Ovary (tissue), 9 donors: ENCODE measurements around the gene FTCD. TPM values are rescaled to one million over a fixed set of nuclear protein-coding genes. Genes with fewer than 3 reads are reported as not detected.

ENCODE experiments used
- DNase-seq, 5 donors: peaks; one replicate each; pipeline ENCODE4 v3.0.0-alpha.2; 2019 to 2020
- H3K27ac ChIP-seq, 2 donors: fragments of 200-600 bp; one replicate each; pipeline versions ENCODE4 v1.5.1 to v1.8.0; 2019 to 2022
- H3K27me3 ChIP-seq: fragments of 200-600 bp; one replicate; pipeline ENCODE4 v1.8.0; 2022
- H3K36me3 ChIP-seq: fragments of 200-600 bp; sonication (generic); one replicate; pipeline ENCODE4 v1.5.1; 2019
- H3K4me1 ChIP-seq: one replicate; pipeline ENCODE4 v1.8.1; 2013; ENCODE audit warnings: mild to moderate bottlenecking, moderate library complexity; ENCODE audit not compliant: insufficient read depth
- H3K4me3 ChIP-seq: fragments of 200-600 bp; sonication (generic); one replicate; pipeline ENCODE4 v1.5.1; 2017
- H3K9me3 ChIP-seq, 2 donors: fragments of 200-600 bp in 1 of 2; sonication (generic) in 1 of 2; one replicate each; pipeline versions ENCODE4 v1.5.1 to v1.8.1; 2013 to 2019; ENCODE audit warnings: mild to moderate bottlenecking in 1 of 2, moderate library complexity in 1 of 2
- CTCF ChIP-seq, 3 donors: fragments of 450-650 bp in 2 of 3; fragments of 200-600 bp in 1 of 3; IDR thresholded peaks; one replicate each; pipeline versions ENCODE4 v1.5.1 to v1.8.0; 2016 to 2022; ENCODE audit warnings: antibody characterized with exemption in 3 of 3, mild to moderate bottlenecking in 1 of 3
- EP300 ChIP-seq: sonication (generic); formaldehyde crosslinking; IDR thresholded peaks from one replicate; pipeline ENCODE4 v1.6.1; 2017; ENCODE audit warnings: antibody characterized with exemption
- POLR2A ChIP-seq: fragments of 450-650 bp; IDR thresholded peaks from one replicate; pipeline ENCODE4 v1.6.1; 2017; ENCODE audit warnings: antibody characterized with exemption, mild to moderate bottlenecking, moderate library complexity
- WGBS, 3 donors: extraction: QIAGEN DNeasy Blood & Tissue Kit in 1 of 3; methylation state at CpG; one replicate each; pipeline versions ENCODE4 v1.1.5 to v1.1.7; 2013 to 2017; 5-methylcytosine and 5-hydroxymethylcytosine counted together
- intact Hi-C, 4 donors: fragments of 100-400 bp; cut with DNase I; formaldehyde crosslinking; loops; one replicate each; pipeline versions ENCODE4 v1.11.0 to v1.15.1; 2022 to 2023
- polyA plus RNA-seq, 2 donors: library from polyadenylated mRNA; stranded (reverse); fragments of 200-250 nt in 1 of 2; fragments of 350-450 nt in 1 of 2; fragmentation: Illumina TruSeq in 1 of 2; extraction: RNeasy Lipid Tissue Mini Kit (QIAGEN cat#74804) in 1 of 2; gene quantifications; one replicate each; pipeline ENCODE4 v1.2.3, GENCODE V29; 2013 to 2014
- total RNA-seq, 7 donors: library from RNA; depleted of rRNA in 2 of 7; stranded (reverse); fragments of >200 nt in 2 of 7; fragmentation: NEBNext Ultra II Directional in 3 of 7; extraction: Animal tissue kit (Norgen Biotek cat#: 25700) in 3 of 7; gene quantifications; one replicate each; pipeline versions ENCODE4 v1.1.0 to v1.2.4, GENCODE V29; 2016 to 2023
- donor health status: DM: no; HTN: no; CAD: no; lungs with moderate emphysema.
- donor health status: DM: no; HTN: no; CAD: no.
- donor health status: Bipolar disorder and iron deficiency.
- donor health status: DM: yes; HTN: yes; CAD: no.
- donor health status: DM: no; HTN: no; CAD: no.
- donor health status: DM: yes; HTN: yes; CAD: no.

FTCD gene
- total and polyA plus RNA-seq, 9 donors = 0.83 to 7.5 (median 3.7) TPM; not detected in 1

DNA sequence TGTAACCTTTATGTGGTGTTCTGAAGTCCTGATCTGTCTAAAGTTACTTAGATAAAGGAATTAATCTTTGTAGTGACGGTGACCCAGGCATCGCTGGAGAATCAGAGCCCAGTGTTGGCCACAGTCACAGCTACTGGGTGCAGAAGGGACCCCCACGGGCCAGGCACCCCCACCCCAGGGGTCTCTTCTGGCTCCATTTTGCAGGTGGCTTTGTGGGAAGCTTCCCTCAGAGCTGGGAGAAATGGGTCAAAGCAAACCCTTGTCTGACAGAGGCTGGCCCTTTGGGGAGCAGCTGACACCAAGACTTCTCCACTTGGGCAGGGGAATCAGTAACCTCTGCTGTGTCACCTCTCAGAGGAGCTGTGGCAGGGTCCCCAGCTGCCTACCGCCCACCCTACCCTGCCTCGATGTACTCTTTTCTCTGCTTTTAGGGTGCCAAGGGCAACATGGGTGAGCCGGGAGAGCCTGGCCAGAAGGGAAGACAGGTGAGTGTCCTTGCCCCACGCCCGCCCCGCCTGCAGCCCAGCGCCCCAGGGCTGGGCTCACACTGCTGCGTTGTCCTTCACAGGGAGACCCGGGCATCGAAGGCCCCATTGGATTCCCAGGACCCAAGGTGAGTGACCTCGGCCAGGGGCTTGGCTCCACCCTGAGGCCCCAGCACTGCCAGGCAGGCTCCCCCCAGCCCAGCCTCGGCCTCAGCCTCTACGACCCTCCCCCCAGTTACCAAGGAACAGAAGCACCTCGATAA, 39.8 kb downstream of the FTCD start:
- intact Hi-C loops = no loop called here
- Histone ChIP-seq H3K27ac (no peak overlapping the region), H3K4me1 (peaks cover 5% of the 10 kb centered on the region), H3K27me3 (no peaks in the 10 kb centered on the region), H3K36me3 (no peaks in the 10 kb centered on the region), H3K9me3 (no peaks in the 10 kb centered on the region), H3K4me3 (no peak overlapping the region)
- 85 to 88% (median 86%) methylated on average over 17 of the region's 17 CpGs for WGBS, 3 donors
- no peak for TF ChIP-seq CTCF (IDR thresholded peaks at IDR 0.05)
- no peak for TF ChIP-seq EP300
- no peak for TF ChIP-seq POLR2A
- peak in 4 of 5 donors; percentile 6 to 20 (median 14) for DNase-seq

DNA sequence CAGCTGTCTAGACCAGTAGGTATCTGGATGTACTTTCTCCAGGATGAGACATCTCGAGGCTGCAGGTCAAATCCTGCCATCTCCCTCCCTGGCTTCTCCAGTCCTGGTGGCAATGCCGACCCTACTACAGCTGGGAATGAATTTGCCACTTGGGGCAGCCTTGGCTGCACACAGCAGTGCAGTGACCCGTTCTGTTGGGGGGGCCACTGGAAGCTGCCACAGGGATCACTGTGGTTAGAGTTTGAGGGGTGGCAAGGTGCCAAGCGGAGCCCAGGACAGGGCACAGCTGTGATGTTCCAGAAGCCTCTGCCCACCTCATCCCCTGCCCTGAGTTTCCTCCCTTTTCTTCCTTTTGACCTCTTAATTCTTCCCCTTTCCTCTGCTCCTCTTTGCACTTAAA, 40.4 kb downstream of the FTCD start:
- Histone ChIP-seq H3K4me1 (peaks cover 10% of the 10 kb centered on the region), H3K36me3 (no peaks in the 10 kb centered on the region), H3K9me3 (no peaks in the 10 kb centered on the region), H3K27ac (no peak overlapping the region), H3K4me3 (no peak overlapping the region), H3K27me3 (no peaks in the 10 kb centered on the region)
- TF ChIP-seq EP300 (no peak), POLR2A (no peak), CTCF (IDR thresholded peaks at IDR 0.05) (no peak)
- 96 to 99% (median 97%) methylated on average over 4 of the region's 4 CpGs for WGBS, 3 donors
- DNase-seq = peak; percentile 16 to 43 (median 31)
- intact Hi-C loops = loop anchor here in 2 of 4 donors (5.0 kb wide), 1 partner anchor 143 kb away; no protein-coding TSS in a partner anchor

DNA sequence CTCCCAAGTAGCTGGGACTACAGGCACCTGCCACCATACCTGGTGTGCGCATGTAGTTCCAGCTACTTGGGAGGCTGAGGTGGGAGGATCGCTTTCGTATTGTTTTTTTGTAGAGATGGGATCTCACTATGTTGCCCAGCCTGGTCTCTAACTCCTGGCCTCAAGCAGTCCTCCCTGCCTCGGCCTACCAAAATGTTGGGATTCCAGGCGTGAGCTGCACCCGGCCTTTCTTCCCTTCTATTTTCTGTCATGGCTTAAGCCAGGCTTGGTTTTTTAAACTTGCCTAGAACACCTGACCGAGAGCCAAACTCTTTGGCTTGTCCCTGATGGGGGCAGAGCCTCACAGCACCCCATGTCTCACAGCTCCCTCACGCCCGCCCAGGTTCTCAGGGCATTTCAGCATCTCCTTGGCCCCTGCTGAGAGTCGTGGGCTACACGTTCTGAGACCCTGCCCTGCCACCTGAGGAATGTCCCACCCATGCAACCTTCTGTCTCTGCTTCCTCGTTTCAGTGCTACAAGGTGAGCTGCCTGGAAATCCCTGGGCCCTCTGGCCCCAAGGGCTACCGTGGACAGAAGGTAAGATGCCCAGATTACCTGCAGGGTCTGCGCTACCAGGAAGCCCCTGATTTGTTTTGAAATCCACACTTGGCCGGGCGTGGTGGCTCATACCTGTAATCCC, 41.7 kb downstream of the FTCD start:
- Histone ChIP-seq H3K4me3 (no peak overlapping the region), H3K36me3 (no peaks in the 10 kb centered on the region), H3K27ac (no peak overlapping the region), H3K27me3 (no peaks in the 10 kb centered on the region), H3K4me1 (peaks cover 11% of the 10 kb centered on the region), H3K9me3 (no peaks in the 10 kb centered on the region)
- WGBS, 3 donors = 94 to 95% (median 95%) methylated on average over 16 of the region's 16 CpGs
- intact Hi-C loops = loop anchor here in 2 of 4 donors (5.0 kb wide), 1 partner anchor 141 kb away; no protein-coding TSS in a partner anchor
- DNase-seq = peak in 3 of 5 donors; percentile 7 to 28 (median 14)
- TF ChIP-seq CTCF (IDR thresholded peaks at IDR 0.05) (no peak), POLR2A (no peak), EP300 (no peak)

DNA sequence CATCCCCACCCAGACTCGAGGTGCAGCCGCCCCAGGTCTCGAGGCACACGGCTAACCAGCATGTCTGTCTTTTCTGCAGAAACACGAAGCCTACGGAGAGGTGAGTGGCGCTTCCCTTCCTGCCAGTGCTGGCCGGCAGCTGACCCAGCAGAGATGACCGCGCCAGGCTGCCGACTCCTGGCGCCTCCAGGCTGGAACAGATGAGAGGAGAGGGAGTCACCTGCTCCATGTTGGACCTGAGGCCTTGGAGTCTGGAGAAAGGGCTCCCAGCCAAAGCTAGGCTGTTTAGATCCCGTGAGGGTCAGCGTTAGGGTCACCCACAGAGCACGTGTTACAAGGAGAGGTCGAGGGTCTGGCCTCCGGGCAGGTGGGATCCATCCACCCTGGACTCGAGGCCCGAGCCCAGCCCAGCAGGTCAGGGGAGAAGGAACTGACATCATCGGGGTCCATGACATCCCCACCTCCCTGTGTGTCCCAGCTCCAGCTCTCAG, 42.6 kb downstream of the FTCD start:
- Histone ChIP-seq H3K4me1 (peaks cover 11% of the 10 kb centered on the region), H3K4me3 (no peak overlapping the region), H3K27ac (no peak overlapping the region), H3K27me3 (no peaks in the 10 kb centered on the region), H3K36me3 (no peaks in the 10 kb centered on the region), H3K9me3 (no peaks in the 10 kb centered on the region)
- intact Hi-C loops = loop anchor here in 2 of 4 donors (5.0 kb wide), 1 partner anchor 140 kb away; no protein-coding TSS in a partner anchor
- 80 to 88% (median 84%) methylated on average over 19 to 20 of the region's 20 CpGs for WGBS, 3 donors
- no peak for TF ChIP-seq EP300
- TF ChIP-seq POLR2A = no peak
- no peak for TF ChIP-seq CTCF (IDR thresholded peaks at IDR 0.05)
- DNase-seq = peak in 3 of 5 donors; percentile 8 to 28 (median 20)
